ENCODE results near the gene C1orf141. TPM values are rescaled to one million over a fixed set of nuclear protein-coding genes. Genes with fewer than 3 reads are reported as not detected.
A peak's percentile ranks its signal among the peaks of the same experiment; 100 is the strongest.
"Not testable (repeated sequence)": the region's sequence is repeated elsewhere in the genome, so short reads cannot be mapped to it uniquely, and the experiment has no call there.

The C1orf141 gene
- total RNA-seq, 2 experiments from 2014 or later, result not detected

DNA sequence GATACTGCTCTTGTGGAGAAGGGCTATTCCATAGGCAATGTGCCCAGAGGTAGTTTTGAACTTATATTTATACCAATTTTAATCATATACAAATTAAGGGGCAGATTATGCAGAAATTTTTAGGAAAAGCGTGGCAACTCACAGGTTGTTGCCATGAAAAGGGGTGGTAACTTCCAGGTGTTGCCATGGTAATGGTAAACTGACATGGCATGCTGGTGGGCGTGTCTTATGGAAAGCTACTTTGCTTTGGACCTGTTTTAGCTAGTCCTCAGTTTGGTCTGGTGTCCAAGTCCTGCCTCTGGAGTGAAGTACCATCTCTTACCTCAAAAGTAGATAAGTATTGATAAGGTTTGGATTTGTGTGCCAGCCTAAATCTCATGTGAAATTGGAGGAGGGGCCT, 23.6 kb upstream of the C1orf141 start:
- Mint-ChIP-seq H3K36me3 (ENCODE audit: low read depth) (no peaks in the 10 kb centered on the region), H3K27ac (no peak overlapping the region), H3K9me3 (peaks cover 2% of the 10 kb centered on the region), H3K4me1 (ENCODE audit: low read depth) (peaks cover 20% of the 10 kb centered on the region), H3K27me3 (peaks cover 9% of the 10 kb centered on the region), H3K4me3 (no peak overlapping the region)
- ChIA-PET CTCF (interaction anchor here (1.1 to 1.6 kb wide), 2 partner anchors 9 to 56 kb away, joined by 3 to 11 read pairs; no protein-coding TSS in a partner anchor), POLR2A (no interaction called here)
- ATAC-seq (no peak), DNase-seq (no peak)
- TF ChIP-seq, protein P1, sequence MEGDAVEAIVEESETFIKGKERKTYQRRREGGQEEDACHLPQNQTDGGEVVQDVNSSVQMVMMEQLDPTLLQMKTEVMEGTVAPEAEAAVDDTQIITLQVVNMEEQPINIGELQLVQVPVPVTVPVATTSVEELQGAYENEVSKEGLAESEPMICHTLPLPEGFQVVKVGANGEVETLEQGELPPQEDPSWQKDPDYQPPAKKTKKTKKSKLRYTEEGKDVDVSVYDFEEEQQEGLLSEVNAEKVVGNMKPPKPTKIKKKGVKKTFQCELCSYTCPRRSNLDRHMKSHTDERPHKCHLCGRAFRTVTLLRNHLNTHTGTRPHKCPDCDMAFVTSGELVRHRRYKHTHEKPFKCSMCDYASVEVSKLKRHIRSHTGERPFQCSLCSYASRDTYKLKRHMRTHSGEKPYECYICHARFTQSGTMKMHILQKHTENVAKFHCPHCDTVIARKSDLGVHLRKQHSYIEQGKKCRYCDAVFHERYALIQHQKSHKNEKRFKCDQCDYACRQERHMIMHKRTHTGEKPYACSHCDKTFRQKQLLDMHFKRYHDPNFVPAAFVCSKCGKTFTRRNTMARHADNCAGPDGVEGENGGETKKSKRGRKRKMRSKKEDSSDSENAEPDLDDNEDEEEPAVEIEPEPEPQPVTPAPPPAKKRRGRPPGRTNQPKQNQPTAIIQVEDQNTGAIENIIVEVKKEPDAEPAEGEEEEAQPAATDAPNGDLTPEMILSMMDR (IDR thresholded peaks at IDR 0.05), result no peak
- intact Hi-C loops (cut with micrococcal nuclease), result loop anchor here (5.0 kb wide), 1 partner anchor 34 kb away; no protein-coding TSS in a partner anchor

GRCh38 chr1:67150931-67151330, 16.2 kb upstream of the C1orf141 start:
- Mint-ChIP-seq H3K27ac (no peak overlapping the region), H3K27me3 (peaks cover 21% of the 10 kb centered on the region)
- ATAC-seq, result no peak

DNA sequence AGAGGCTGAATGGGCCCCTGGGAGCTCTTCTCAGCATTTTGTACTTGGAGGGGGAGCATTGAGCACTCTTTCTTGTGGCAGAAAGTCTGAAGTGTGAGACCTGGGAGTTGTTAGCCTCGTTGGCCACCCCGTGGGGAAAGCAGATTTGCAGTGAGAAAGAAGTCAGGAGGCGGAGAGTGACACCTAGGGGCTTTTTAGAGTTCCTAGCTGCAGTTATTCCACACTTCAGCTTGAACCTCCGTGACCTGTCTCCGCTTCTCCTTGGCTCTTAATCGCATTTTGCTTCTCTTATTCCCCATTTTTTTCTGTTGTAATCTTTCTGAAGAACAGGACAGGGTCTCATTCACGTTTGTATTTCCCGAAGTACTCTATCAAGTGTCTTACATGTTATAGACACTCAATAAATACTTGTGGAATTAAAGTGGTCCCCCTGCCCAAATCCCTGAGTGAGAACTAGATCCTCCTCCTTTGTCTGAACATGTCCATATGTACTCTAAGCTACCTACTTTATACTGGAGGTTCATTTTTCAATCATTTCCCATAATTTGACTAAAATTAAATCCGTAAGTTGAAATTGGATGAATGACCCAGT, 14.5 kb upstream of the C1orf141 start:
- ATAC-seq, result peak; percentile 91
- Mint-ChIP-seq H3K4me1 (ENCODE audit: low read depth) (peaks cover 36% of the 10 kb centered on the region), H3K27ac (peak overlapping the region; percentile 44), H3K4me3 (no peak overlapping the region), H3K36me3 (ENCODE audit: low read depth) (no peaks in the 10 kb centered on the region), H3K9me3 (no peaks in the 10 kb centered on the region), H3K27me3 (peaks cover 21% of the 10 kb centered on the region)
- TF ChIP-seq, protein P1 (IDR thresholded peaks at IDR 0.05), result peak; percentile 67
- POLR2A ChIA-PET, result interaction anchor here (1.7 kb wide), 1 partner anchor 219 kb away, joined by 6 read pairs; no protein-coding TSS in a partner anchor
- CTCF ChIA-PET, result interaction anchor here (0.6 to 7.8 kb wide), 71 partner anchors 9 to 411 kb away, joined by 3 to 200 read pairs (median 4); partner anchors contain the start of genes DNAI4, IL23R and MIER1
- peak; percentile 79 for DNase-seq
- intact Hi-C loops (cut with micrococcal nuclease), result loop anchor here (2.0 to 5.0 kb wide), 3 partner anchors 63 to 384 kb away; no protein-coding TSS in a partner anchor

More at GRCh38 chr1:67150931-67151330, 16.2 kb upstream of the C1orf141 start:
- peaks cover 32% of the 10 kb centered on the region for H3K4me1 Mint-ChIP-seq (ENCODE audit: low read depth)
- no peak for DNase-seq
- H3K36me3 Mint-ChIP-seq (ENCODE audit: low read depth), result no peaks in the 10 kb centered on the region
- ChIA-PET POLR2A (no interaction called here), CTCF (interaction anchor here (2.3 to 7.8 kb wide), 5 partner anchors 10 to 155 kb away, joined by 15 to 200 read pairs (median 50); no protein-coding TSS in a partner anchor)
- H3K4me3 Mint-ChIP-seq, result no peak overlapping the region
- no peaks in the 10 kb centered on the region for H3K9me3 Mint-ChIP-seq
- TF ChIP-seq, protein P1 (IDR thresholded peaks at IDR 0.05), result no peak
- intact Hi-C loops (cut with micrococcal nuclease), result no loop called here

DNA sequence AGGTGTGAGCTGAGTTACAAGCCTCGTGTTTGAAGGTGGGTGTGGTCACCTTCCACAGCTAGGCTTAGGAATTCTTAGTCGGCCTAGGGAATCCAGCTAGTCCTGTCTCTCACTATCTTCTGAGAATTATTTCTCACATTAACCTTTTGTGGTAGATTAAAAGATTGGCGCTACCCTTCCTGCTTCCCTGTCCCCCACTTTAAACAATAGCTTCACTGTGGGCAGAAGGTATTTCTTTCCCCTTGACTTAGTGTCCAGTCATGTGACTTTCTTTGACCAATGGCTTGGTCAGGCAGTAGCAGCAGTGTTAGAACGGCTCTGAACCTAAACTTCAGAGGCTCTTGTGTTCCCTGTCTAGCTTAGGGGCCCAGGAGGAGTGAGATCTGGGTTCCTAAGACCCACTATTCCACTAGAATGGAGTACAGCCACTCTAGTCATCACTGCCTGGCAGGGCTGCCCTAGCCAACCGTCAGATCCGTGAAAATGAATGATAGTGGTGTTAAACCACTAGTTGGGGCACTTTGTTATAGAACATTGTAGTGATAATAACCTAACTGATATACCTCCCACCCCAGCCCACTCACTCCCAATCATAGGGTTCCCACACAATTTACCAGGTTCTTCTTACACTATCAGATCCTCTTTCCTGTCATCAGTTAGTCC, 13.9 kb upstream of the C1orf141 start:
- Mint-ChIP-seq H3K27ac (peak overlapping the region; percentile 44), H3K36me3 (ENCODE audit: low read depth) (no peaks in the 10 kb centered on the region), H3K27me3 (peaks cover 18% of the 10 kb centered on the region), H3K4me3 (no peak overlapping the region), H3K4me1 (ENCODE audit: low read depth) (peaks cover 41% of the 10 kb centered on the region), H3K9me3 (no peaks in the 10 kb centered on the region)
- CTCF ChIA-PET, result interaction anchor here (0.6 to 7.8 kb wide), 67 partner anchors 10 to 403 kb away, joined by 3 to 200 read pairs (median 4); partner anchors contain the start of genes DNAI4, IL23R and MIER1
- TF ChIP-seq, protein P1 (IDR thresholded peaks at IDR 0.05), result no peak
- ATAC-seq, result peak; percentile 58
- POLR2A ChIA-PET, result interaction anchor here (1.7 kb wide), 1 partner anchor 218 kb away, joined by 6 read pairs; no protein-coding TSS in a partner anchor
- no peak for DNase-seq
- intact Hi-C loops (cut with micrococcal nuclease), result loop anchor here (2.0 to 5.0 kb wide), 3 partner anchors 64 to 384 kb away; no protein-coding TSS in a partner anchor

- CTCF ChIA-PET, result interaction anchor here (1.1 to 7.8 kb wide), 19 partner anchors 19 to 394 kb away, joined by 3 to 200 read pairs (median 8); no protein-coding TSS in a partner anchor
- H3K36me3 Mint-ChIP-seq (ENCODE audit: low read depth); H3K4me3 Mint-ChIP-seq; ATAC-seq; DNase-seq; H3K27ac Mint-ChIP-seq; H3K9me3 Mint-ChIP-seq: not testable (repeated sequence)
- peaks cover 14% of the 10 kb centered on the region for H3K27me3 Mint-ChIP-seq
- POLR2A ChIA-PET, result interaction anchor here (1.2 kb wide), 1 partner anchor 94 kb away, joined by 3 read pairs; the partner anchor contains the start of gene SLC35D1
- peaks cover 48% of the 10 kb centered on the region for H3K4me1 Mint-ChIP-seq (ENCODE audit: low read depth)
- intact Hi-C loops (cut with micrococcal nuclease), result loop anchor here (2.0 to 5.0 kb wide), 3 partner anchors 64 to 383 kb away; no protein-coding TSS in a partner anchor
Observed at GRCh38 chr1:67147973-67148372, 13.2 kb upstream of the C1orf141 start.
